Testis (tissue), 2 donors: ENCODE data around the gene SYT13.

ENCODE experiments used
- CTCF ChIP-seq, 3 experiments: fragments of 450-650 bp in 2 of 3; fragments of 200-600 bp in 1 of 3; sonication (generic) in 1 of 3; IDR thresholded peaks; one replicate each; pipeline ENCODE4 v1.5.1; 2016 to 2019; ENCODE audit warnings: antibody characterized with exemption in 3 of 3, mild to moderate bottlenecking in 2 of 3, moderate library complexity in 1 of 3
- POLR2A ChIP-seq: fragments of 450-650 bp; IDR thresholded peaks from one replicate; pipeline ENCODE4 v1.6.1; 2017; ENCODE audit warnings: antibody characterized with exemption, mild to moderate bottlenecking, moderate library complexity

GRCh38 chr11:45254070-45254469, 32.1 kb downstream of the SYT13 start:
- TF ChIP-seq CTCF (IDR thresholded peaks at IDR 0.05), result no peak
- TF ChIP-seq POLR2A, result no peak
